ENCODE measurements around the gene TMEM163.
"Not testable (repeated sequence)": the region's sequence is repeated elsewhere in the genome, so short reads cannot be mapped to it uniquely, and the experiment has no call there.

TMEM163 gene

GRCh38 chr2:134567666-134568065 lies 151.1 kb downstream of the TMEM163 start:
- no peak overlapping the region for H3K4me3 ChIP-seq (ENCODE audit: low read length in 2 of 2)
- H3K4me1 ChIP-seq (ENCODE audit: control insufficient read depth, insufficient read depth, low read length) = no peaks in the 10 kb centered on the region
- H3K9ac ChIP-seq (ENCODE audit: low read length in 2 of 2) = no peak overlapping the region
- no peaks in the 10 kb centered on the region for H3K36me3 ChIP-seq (ENCODE audit: control insufficient read depth in 2 of 2, insufficient read depth in 2 of 2, low read length in 2 of 2)
- H3K9me3 ChIP-seq (ENCODE audit: control insufficient read depth in 2 of 2, low read length in 2 of 2) = no peaks in the 10 kb centered on the region
- no peaks in the 10 kb centered on the region for H3K27me3 ChIP-seq (ENCODE audit: control insufficient read depth in 1 of 2, insufficient read depth in 2 of 2, low read length in 2 of 2)
- no peak overlapping the region for H3K27ac ChIP-seq (ENCODE audit: low read length)

- not testable (repeated sequence) for H3K4me1 ChIP-seq (ENCODE audit: control insufficient read depth, insufficient read depth, low read length); H3K4me3 ChIP-seq (ENCODE audit: low read length in 2 of 2); H3K27ac ChIP-seq (ENCODE audit: low read length); H3K9me3 ChIP-seq (ENCODE audit: control insufficient read depth in 2 of 2, low read length in 2 of 2); H3K27me3 ChIP-seq (ENCODE audit: control insufficient read depth in 1 of 2, insufficient read depth in 2 of 2, low read length in 2 of 2); H3K36me3 ChIP-seq (ENCODE audit: control insufficient read depth in 2 of 2, insufficient read depth in 2 of 2, low read length in 2 of 2); H3K9ac ChIP-seq (ENCODE audit: low read length in 2 of 2)
Observed at GRCh38 chr2:134564955-134565354, 153.8 kb downstream of the TMEM163 start.

GRCh38 chr2:134564549-134564948 lies 154.3 kb downstream of the TMEM163 start:
- H3K4me1 ChIP-seq (ENCODE audit: control insufficient read depth, insufficient read depth, low read length) = no peaks in the 10 kb centered on the region
- H3K9me3 ChIP-seq (ENCODE audit: control insufficient read depth in 2 of 2, low read length in 2 of 2) = no peaks in the 10 kb centered on the region
- no peaks in the 10 kb centered on the region for H3K36me3 ChIP-seq (ENCODE audit: control insufficient read depth in 2 of 2, insufficient read depth in 2 of 2, low read length in 2 of 2)
- H3K9ac ChIP-seq (ENCODE audit: low read length in 2 of 2) = no peak overlapping the region
- H3K27ac ChIP-seq (ENCODE audit: low read length) = no peak overlapping the region
- no peaks in the 10 kb centered on the region for H3K27me3 ChIP-seq (ENCODE audit: control insufficient read depth in 1 of 2, insufficient read depth in 2 of 2, low read length in 2 of 2)
- H3K4me3 ChIP-seq (ENCODE audit: low read length in 2 of 2) = no peak overlapping the region

- H3K27me3 ChIP-seq (ENCODE audit: control insufficient read depth in 1 of 2, insufficient read depth in 2 of 2, low read length in 2 of 2) = peaks cover 0 to 2% of the 10 kb centered on the region in 2 donors
- H3K9ac ChIP-seq (ENCODE audit: low read length in 2 of 2) = no peak overlapping the region
- no peaks in the 10 kb centered on the region for H3K36me3 ChIP-seq (ENCODE audit: control insufficient read depth in 2 of 2, insufficient read depth in 2 of 2, low read length in 2 of 2)
- no peak overlapping the region for H3K4me3 ChIP-seq (ENCODE audit: low read length in 2 of 2)
- no peaks in the 10 kb centered on the region for H3K4me1 ChIP-seq (ENCODE audit: control insufficient read depth, insufficient read depth, low read length)
- no peaks in the 10 kb centered on the region for H3K9me3 ChIP-seq (ENCODE audit: control insufficient read depth in 2 of 2, low read length in 2 of 2)
- no peak overlapping the region for H3K27ac ChIP-seq (ENCODE audit: low read length)
Observed at GRCh38 chr2:134558208-134558830, 160.5 kb downstream of the TMEM163 start.

GRCh38 chr2:134555411-134555810 lies 163.4 kb downstream of the TMEM163 start:
- Histone ChIP-seq H3K4me3 (ENCODE audit: low read length in 2 of 2) (no peak overlapping the region), H3K27me3 (ENCODE audit: control insufficient read depth in 1 of 2, insufficient read depth in 2 of 2, low read length in 2 of 2) (peaks cover 0 to 4% of the 10 kb centered on the region in 2 donors), H3K4me1 (ENCODE audit: control insufficient read depth, insufficient read depth, low read length) (no peaks in the 10 kb centered on the region), H3K9ac (ENCODE audit: low read length in 2 of 2) (no peak overlapping the region), H3K36me3 (ENCODE audit: control insufficient read depth in 2 of 2, insufficient read depth in 2 of 2, low read length in 2 of 2) (no peaks in the 10 kb centered on the region), H3K9me3 (ENCODE audit: control insufficient read depth in 2 of 2, low read length in 2 of 2) (no peaks in the 10 kb centered on the region), H3K27ac (ENCODE audit: low read length) (no peak overlapping the region)

GRCh38 chr2:134553657-134554056 lies 165.1 kb downstream of the TMEM163 start:
- Histone ChIP-seq H3K27me3 (ENCODE audit: control insufficient read depth in 1 of 2, insufficient read depth in 2 of 2, low read length in 2 of 2) (peaks cover 0 to 2% of the 10 kb centered on the region in 2 donors), H3K4me3 (ENCODE audit: low read length in 2 of 2) (no peak overlapping the region), H3K9ac (ENCODE audit: low read length in 2 of 2) (no peak overlapping the region), H3K36me3 (ENCODE audit: control insufficient read depth in 2 of 2, insufficient read depth in 2 of 2, low read length in 2 of 2) (no peaks in the 10 kb centered on the region), H3K9me3 (ENCODE audit: control insufficient read depth in 2 of 2, low read length in 2 of 2) (no peaks in the 10 kb centered on the region), H3K27ac (ENCODE audit: low read length) (no peak overlapping the region), H3K4me1 (ENCODE audit: control insufficient read depth, insufficient read depth, low read length) (no peaks in the 10 kb centered on the region)

GRCh38 chr2:134550566-134551164 lies 168.1 kb downstream of the TMEM163 start:
- Histone ChIP-seq H3K9me3 (ENCODE audit: control insufficient read depth in 2 of 2, low read length in 2 of 2) (no peaks in the 10 kb centered on the region), H3K4me1 (ENCODE audit: control insufficient read depth, insufficient read depth, low read length) (no peaks in the 10 kb centered on the region), H3K4me3 (ENCODE audit: low read length in 2 of 2) (no peak overlapping the region), H3K27me3 (ENCODE audit: control insufficient read depth in 1 of 2, insufficient read depth in 2 of 2, low read length in 2 of 2) (peaks cover 0 to 2% of the 10 kb centered on the region in 2 donors), H3K27ac (ENCODE audit: low read length) (no peak overlapping the region), H3K36me3 (ENCODE audit: control insufficient read depth in 2 of 2, insufficient read depth in 2 of 2, low read length in 2 of 2) (no peaks in the 10 kb centered on the region), H3K9ac (ENCODE audit: low read length in 2 of 2) (no peak overlapping the region)

GRCh38 chr2:134549104-134549503 lies 169.7 kb downstream of the TMEM163 start:
- Histone ChIP-seq H3K9ac (ENCODE audit: low read length in 2 of 2) (no peak overlapping the region), H3K27ac (ENCODE audit: low read length) (no peak overlapping the region), H3K36me3 (ENCODE audit: control insufficient read depth in 2 of 2, insufficient read depth in 2 of 2, low read length in 2 of 2) (no peaks in the 10 kb centered on the region), H3K4me1 (ENCODE audit: control insufficient read depth, insufficient read depth, low read length) (no peaks in the 10 kb centered on the region), H3K27me3 (ENCODE audit: control insufficient read depth in 1 of 2, insufficient read depth in 2 of 2, low read length in 2 of 2) (peaks cover 0 to 2% of the 10 kb centered on the region in 2 donors), H3K9me3 (ENCODE audit: control insufficient read depth in 2 of 2, low read length in 2 of 2) (no peaks in the 10 kb centered on the region), H3K4me3 (ENCODE audit: low read length in 2 of 2) (no peak overlapping the region)

- Histone ChIP-seq H3K36me3 (ENCODE audit: control insufficient read depth in 2 of 2, insufficient read depth in 2 of 2, low read length in 2 of 2) (no peaks in the 10 kb centered on the region), H3K4me1 (ENCODE audit: control insufficient read depth, insufficient read depth, low read length) (no peaks in the 10 kb centered on the region), H3K4me3 (ENCODE audit: low read length in 2 of 2) (no peak overlapping the region), H3K9me3 (ENCODE audit: control insufficient read depth in 2 of 2, low read length in 2 of 2) (no peaks in the 10 kb centered on the region), H3K27me3 (ENCODE audit: control insufficient read depth in 1 of 2, insufficient read depth in 2 of 2, low read length in 2 of 2) (no peaks in the 10 kb centered on the region), H3K9ac (ENCODE audit: low read length in 2 of 2) (no peak overlapping the region), H3K27ac (ENCODE audit: low read length) (no peak overlapping the region)
Observed at GRCh38 chr2:134540990-134541389, 177.8 kb downstream of the TMEM163 start.

GRCh38 chr2:134539981-134540380 lies 178.8 kb downstream of the TMEM163 start:
- no peaks in the 10 kb centered on the region for H3K36me3 ChIP-seq (ENCODE audit: control insufficient read depth in 2 of 2, insufficient read depth in 2 of 2, low read length in 2 of 2)
- H3K9me3 ChIP-seq (ENCODE audit: control insufficient read depth in 2 of 2, low read length in 2 of 2) = no peaks in the 10 kb centered on the region
- no peak overlapping the region for H3K27ac ChIP-seq (ENCODE audit: low read length)
- no peaks in the 10 kb centered on the region for H3K27me3 ChIP-seq (ENCODE audit: control insufficient read depth in 1 of 2, insufficient read depth in 2 of 2, low read length in 2 of 2)
- no peak overlapping the region for H3K9ac ChIP-seq (ENCODE audit: low read length in 2 of 2)
- no peaks in the 10 kb centered on the region for H3K4me1 ChIP-seq (ENCODE audit: control insufficient read depth, insufficient read depth, low read length)
- no peak overlapping the region for H3K4me3 ChIP-seq (ENCODE audit: low read length in 2 of 2)

GRCh38 chr2:134537702-134538101 lies 181.1 kb downstream of the TMEM163 start:
- no peaks in the 10 kb centered on the region for H3K27me3 ChIP-seq (ENCODE audit: control insufficient read depth in 1 of 2, insufficient read depth in 2 of 2, low read length in 2 of 2)
- H3K36me3 ChIP-seq (ENCODE audit: control insufficient read depth in 2 of 2, insufficient read depth in 2 of 2, low read length in 2 of 2) = no peaks in the 10 kb centered on the region
- H3K9me3 ChIP-seq (ENCODE audit: control insufficient read depth in 2 of 2, low read length in 2 of 2) = no peaks in the 10 kb centered on the region

More at GRCh38 chr2:134537702-134538101, 181.1 kb downstream of the TMEM163 start:
- Histone ChIP-seq H3K9ac (ENCODE audit: low read length in 2 of 2) (no peak overlapping the region), H3K27ac (ENCODE audit: low read length) (no peak overlapping the region), H3K4me1 (ENCODE audit: control insufficient read depth, insufficient read depth, low read length) (no peaks in the 10 kb centered on the region), H3K4me3 (ENCODE audit: low read length in 2 of 2) (no peak overlapping the region)
